Lower leg skin (tissue), 3 donors: ENCODE measurements around the gene CACNB4.

Experiments
- POLR2A ChIP-seq, 2 donors: fragments of 450-650 bp; IDR thresholded peaks; one replicate each; pipeline ENCODE4 v1.6.1; 2016 to 2017; ENCODE audit warnings: antibody characterized with exemption in 2 of 2, mild to moderate bottlenecking in 1 of 2, moderate library complexity in 1 of 2
- TF ChIP-seq, protein P1 (sequence below), 3 donors: fragments of 450-650 bp; IDR thresholded peaks; one replicate each; pipeline ENCODE4 v1.5.1; 2016; ENCODE audit warnings: antibody characterized with exemption in 3 of 3, mild to moderate bottlenecking in 3 of 3, moderate library complexity in 2 of 3

DNA sequence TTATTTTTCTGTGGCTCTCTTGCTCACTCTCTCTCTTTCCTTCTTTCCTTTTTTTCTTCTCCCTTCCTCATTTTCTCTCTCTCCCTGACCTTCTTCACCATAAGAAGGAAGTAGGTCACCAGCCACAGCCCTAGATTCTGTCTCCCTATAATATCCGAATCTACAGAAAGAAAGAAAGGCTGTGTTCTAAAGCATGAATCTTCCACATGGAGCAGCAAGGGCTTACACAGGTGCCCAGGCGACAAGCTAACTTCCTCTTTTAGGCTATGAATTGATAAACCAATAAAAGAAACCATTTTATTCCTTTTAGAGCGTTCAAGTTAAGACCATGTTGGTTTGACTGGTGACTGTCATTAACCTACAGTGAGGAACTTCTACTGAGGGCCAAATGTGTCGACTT lies 49.3 kb downstream of the CACNB4 start:
- TF ChIP-seq, protein P1, sequence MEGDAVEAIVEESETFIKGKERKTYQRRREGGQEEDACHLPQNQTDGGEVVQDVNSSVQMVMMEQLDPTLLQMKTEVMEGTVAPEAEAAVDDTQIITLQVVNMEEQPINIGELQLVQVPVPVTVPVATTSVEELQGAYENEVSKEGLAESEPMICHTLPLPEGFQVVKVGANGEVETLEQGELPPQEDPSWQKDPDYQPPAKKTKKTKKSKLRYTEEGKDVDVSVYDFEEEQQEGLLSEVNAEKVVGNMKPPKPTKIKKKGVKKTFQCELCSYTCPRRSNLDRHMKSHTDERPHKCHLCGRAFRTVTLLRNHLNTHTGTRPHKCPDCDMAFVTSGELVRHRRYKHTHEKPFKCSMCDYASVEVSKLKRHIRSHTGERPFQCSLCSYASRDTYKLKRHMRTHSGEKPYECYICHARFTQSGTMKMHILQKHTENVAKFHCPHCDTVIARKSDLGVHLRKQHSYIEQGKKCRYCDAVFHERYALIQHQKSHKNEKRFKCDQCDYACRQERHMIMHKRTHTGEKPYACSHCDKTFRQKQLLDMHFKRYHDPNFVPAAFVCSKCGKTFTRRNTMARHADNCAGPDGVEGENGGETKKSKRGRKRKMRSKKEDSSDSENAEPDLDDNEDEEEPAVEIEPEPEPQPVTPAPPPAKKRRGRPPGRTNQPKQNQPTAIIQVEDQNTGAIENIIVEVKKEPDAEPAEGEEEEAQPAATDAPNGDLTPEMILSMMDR (IDR thresholded peaks at IDR 0.05) = no peak
- no peak for TF ChIP-seq POLR2A (IDR thresholded peaks at IDR 0.05)
